Measurements from ENCODE around the gene GREB1. TPM values are rescaled to one million over a fixed set of nuclear protein-coding genes. Genes with fewer than 3 reads are reported as not detected.

The GREB1 gene
- total RNA-seq, 1 donor from 2014 or later, result 143 TPM

DNA sequence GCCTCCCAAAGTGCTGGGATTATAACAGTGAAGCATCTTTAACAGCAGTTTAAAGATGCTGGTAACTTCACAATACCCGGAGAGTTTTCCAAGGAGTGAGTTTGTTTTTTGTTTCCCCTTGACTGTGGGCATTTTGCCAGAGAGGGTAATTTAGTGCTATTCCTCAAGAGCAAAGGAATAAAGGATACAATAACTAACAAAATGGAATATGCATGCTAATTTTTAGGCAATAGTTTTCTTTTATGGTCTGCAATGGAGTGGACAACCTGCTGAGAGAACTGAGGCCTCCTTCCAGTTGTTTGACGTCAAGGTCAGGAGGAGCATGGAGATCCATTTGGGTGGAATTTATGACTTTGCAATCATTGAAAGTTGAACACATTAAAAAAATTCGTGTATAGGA, 15.9 kb upstream of the GREB1 start:
- peaks cover 85% of the 10 kb centered on the region for H3K4me1 Mint-ChIP-seq
- H3K9me3 Mint-ChIP-seq, result no peaks in the 10 kb centered on the region
- no peaks in the 10 kb centered on the region for H3K27me3 Mint-ChIP-seq (ENCODE audit: low read depth)
- TF ChIP-seq CTCF (conservative IDR thresholded peaks at IDR 0.05), result no peak
- DNase-seq (ENCODE audit: low read depth, low spot score), result no peak
- H3K4me3 Mint-ChIP-seq, result no peak overlapping the region
- no peak overlapping the region for H3K27ac Mint-ChIP-seq (ENCODE audit: unreplicated experiment)
- peaks cover 34% of the 10 kb centered on the region for H3K36me3 Mint-ChIP-seq (ENCODE audit: low read depth)

DNA sequence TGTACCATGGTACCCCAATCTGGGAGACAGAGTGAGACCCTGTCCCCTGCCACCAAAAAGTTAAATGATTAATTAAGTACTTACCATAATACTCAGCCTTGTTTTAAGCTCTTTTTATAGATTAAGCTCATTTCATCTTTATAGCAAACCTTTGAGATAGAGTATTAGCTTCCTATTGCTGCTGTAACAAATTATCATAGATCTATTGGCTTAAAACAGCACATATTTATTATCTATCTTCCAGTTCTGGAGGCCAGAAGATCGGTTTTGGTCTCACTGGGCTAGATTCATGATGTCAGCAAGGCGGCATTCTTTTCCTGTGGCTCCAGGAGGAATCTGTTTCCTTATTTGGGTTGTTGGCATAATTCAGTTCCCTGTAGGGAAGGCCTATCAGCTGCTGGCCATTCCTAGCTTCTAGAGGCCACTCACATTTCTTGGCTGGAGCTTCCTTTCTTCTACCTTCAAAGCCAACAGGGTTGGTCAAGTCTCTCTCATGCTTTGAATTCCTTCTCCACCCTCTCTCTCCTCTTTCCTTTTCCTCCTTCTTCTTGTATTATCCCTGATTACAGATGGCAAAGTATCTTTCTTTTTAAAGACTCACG, 13.7 kb upstream of the GREB1 start:
- no peak for TF ChIP-seq CTCF (conservative IDR thresholded peaks at IDR 0.05)
- Mint-ChIP-seq H3K4me3 (no peak overlapping the region), H3K9me3 (no peaks in the 10 kb centered on the region), H3K36me3 (ENCODE audit: low read depth) (peaks cover 42% of the 10 kb centered on the region), H3K27ac (ENCODE audit: unreplicated experiment) (peak overlapping the region; percentile 87), H3K27me3 (ENCODE audit: low read depth) (no peaks in the 10 kb centered on the region), H3K4me1 (peaks cover 80% of the 10 kb centered on the region)
- no peak for DNase-seq (ENCODE audit: low read depth, low spot score)

- TF ChIP-seq CTCF (conservative IDR thresholded peaks at IDR 0.05), result no peak
- Mint-ChIP-seq H3K27ac (ENCODE audit: unreplicated experiment) (no peak overlapping the region), H3K27me3 (ENCODE audit: low read depth) (no peaks in the 10 kb centered on the region), H3K9me3 (peaks cover 3% of the 10 kb centered on the region), H3K4me3 (peak overlapping the region; percentile 18), H3K36me3 (ENCODE audit: low read depth) (peaks cover 41% of the 10 kb centered on the region), H3K4me1 (peaks cover 73% of the 10 kb centered on the region)
- no peak for DNase-seq (ENCODE audit: low read depth, low spot score)
Observed at GRCh38 chr2:11521775-11522174, 12.1 kb upstream of the GREB1 start.

GRCh38 chr2:11524470-11524869, 9.4 kb upstream of the GREB1 start:
- DNase-seq (ENCODE audit: low read depth, low spot score), result no peak
- H3K36me3 Mint-ChIP-seq (ENCODE audit: low read depth), result peaks cover 34% of the 10 kb centered on the region
- TF ChIP-seq CTCF (conservative IDR thresholded peaks at IDR 0.05), result no peak
- H3K4me3 Mint-ChIP-seq, result peak overlapping the region; percentile 0
- H3K4me1 Mint-ChIP-seq, result peaks cover 71% of the 10 kb centered on the region
- no peak overlapping the region for H3K27ac Mint-ChIP-seq (ENCODE audit: unreplicated experiment)
- peaks cover 6% of the 10 kb centered on the region for H3K9me3 Mint-ChIP-seq
- no peaks in the 10 kb centered on the region for H3K27me3 Mint-ChIP-seq (ENCODE audit: low read depth)

DNA sequence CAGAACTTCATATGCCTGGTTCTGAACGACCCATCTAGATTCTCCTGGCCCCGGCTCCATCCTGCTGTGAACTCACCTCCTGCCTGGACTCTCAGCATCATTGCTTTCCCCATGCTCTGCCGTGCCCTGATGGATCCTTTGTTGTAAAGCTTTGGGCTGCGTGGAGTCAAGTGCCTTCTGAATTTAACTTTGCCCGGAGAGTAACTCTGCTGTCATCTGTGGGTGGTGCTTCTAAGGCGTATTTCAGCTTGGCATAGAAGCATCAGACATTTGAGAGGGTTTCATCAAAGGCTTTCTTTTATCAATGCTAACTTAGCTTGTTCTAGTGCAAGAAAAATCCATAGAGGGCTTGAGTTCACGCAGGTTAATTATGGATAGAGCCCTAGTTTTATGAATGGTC, 8.1 kb upstream of the GREB1 start:
- Mint-ChIP-seq H3K27me3 (ENCODE audit: low read depth) (no peaks in the 10 kb centered on the region), H3K36me3 (ENCODE audit: low read depth) (peaks cover 28% of the 10 kb centered on the region), H3K4me3 (no peak overlapping the region), H3K27ac (ENCODE audit: unreplicated experiment) (peak overlapping the region; percentile 15), H3K4me1 (peaks cover 65% of the 10 kb centered on the region), H3K9me3 (peaks cover 6% of the 10 kb centered on the region)
- no peak for TF ChIP-seq CTCF (conservative IDR thresholded peaks at IDR 0.05)
- no peak for DNase-seq (ENCODE audit: low read depth, low spot score)

Measured in neural crest cell (in vitro differentiated cells).